ENCODE measurements around the gene NTNG2.

- TF ChIP-seq POLR2AphosphoS5 (IDR thresholded peaks at IDR 0.05; ENCODE audit: borderline replicate concordance, low read depth, low read length): no peak
- TF ChIP-seq EZH2 (IDR thresholded peaks at IDR 0.05): no peak
Measured at GRCh38 chr9:132197856-132198550, 36.1 kb downstream of the NTNG2 start.

All from SK-N-MC (cell line).